Esophagus squamous epithelium (tissue), 5 donors: ENCODE measurements around the gene SSC5D. TPM values are rescaled to one million over a fixed set of nuclear protein-coding genes. Genes with fewer than 3 reads are reported as not detected.
A peak's percentile ranks its signal among the peaks of the same experiment; 100 is the strongest.

Experiments used
- DNase-seq: peaks from one replicate; lab custom pipeline; 2025; lab: John Stamatoyannopoulos, UW
- H3K27ac ChIP-seq, 4 donors: fragments of 200-600 bp; sonication (generic); one replicate each; pipeline ENCODE4 v1.5.1; 2016 to 2019; ENCODE audit warnings: mild to moderate bottlenecking in 1 of 4
- H3K27me3 ChIP-seq, 4 donors: fragments of 200-600 bp; sonication (generic); 1 replicate in 3 of 4; 2 replicates in 1 of 4; pipeline versions ENCODE4 v1.5.1 to v1.6.0; 2017 to 2021; ENCODE audit warnings: antibody characterized with exemption in 1 of 4
- H3K36me3 ChIP-seq, 3 donors: fragments of 200-600 bp; sonication (generic); one replicate each; pipeline ENCODE4 v1.5.1; 2016 to 2019
- H3K4me1 ChIP-seq, 3 donors: fragments of 200-600 bp; sonication (generic); one replicate each; pipeline ENCODE4 v1.5.1; 2017 to 2019
- H3K4me3 ChIP-seq, 4 donors: fragments of 200-600 bp; sonication (generic); 1 replicate in 3 of 4; 2 replicates in 1 of 4; pipeline ENCODE4 v1.5.1; 2016 to 2019; ENCODE audit warnings: mild to moderate bottlenecking in 2 of 4, moderate library complexity in 1 of 4
- H3K9me3 ChIP-seq, 3 donors: fragments of 200-600 bp; sonication (generic); one replicate each; pipeline ENCODE4 v1.5.1; 2016 to 2019
- CTCF ChIP-seq, 6 experiments: fragments of 450-650 bp in 4 of 6; fragments of 200-600 bp in 2 of 6; sonication (generic) in 2 of 6; IDR thresholded peaks; one replicate each; pipeline ENCODE4 v1.5.1; 2016 to 2019; ENCODE audit warnings: antibody characterized with exemption in 6 of 6, mild to moderate bottlenecking in 4 of 6, moderate library complexity in 4 of 6
- POLR2A ChIP-seq, 4 donors: fragments of 450-650 bp; IDR thresholded peaks; one replicate each; pipeline ENCODE4 v1.6.1; 2017; ENCODE audit warnings: antibody characterized with exemption in 4 of 4, mild to moderate bottlenecking in 4 of 4, moderate library complexity in 3 of 4
- WGBS, 2 donors: methylation state at CpG; one replicate each; pipeline ENCODE4 v1.1.5; 2018; 5-methylcytosine and 5-hydroxymethylcytosine counted together
- intact Hi-C: fragments of 100-400 bp; cut with DNase I; formaldehyde crosslinking; loops from one replicate; pipeline ENCODE4 v1.15.0; 2022
- total RNA-seq, 4 donors: library from RNA; depleted of rRNA; stranded (reverse); fragments of >200 nt; gene quantifications; one replicate each; pipeline ENCODE4 v1.1.0, GENCODE V29; 2016
- donor health status: DM: yes; HTN: yes; CAD: no.

SSC5D gene
- total RNA-seq, 4 donors from 2014 or later: 0.40 to 5.0 (median 0.68) TPM

GRCh38 chr19:55489711-55490477, 1.7 kb downstream of the SSC5D start:
- H3K27me3 ChIP-seq: peaks cover 0 to 43% (median 0%) of the 10 kb centered on the region in 4 donors
- no peak for TF ChIP-seq POLR2A (IDR thresholded peaks at IDR 0.05)
- no peak for TF ChIP-seq CTCF (IDR thresholded peaks at IDR 0.05)
- H3K36me3 ChIP-seq: no peaks in the 10 kb centered on the region
- H3K9me3 ChIP-seq: no peaks in the 10 kb centered on the region
- peak overlapping the region; percentile 44 to 94 (median 88) for H3K27ac ChIP-seq
- intact Hi-C loops: no loop called here
- H3K4me3 ChIP-seq: no peak overlapping the region
- H3K4me1 ChIP-seq: peaks cover 39 to 91% (median 45%) of the 10 kb centered on the region in 3 donors
- WGBS, 2 donors: 67% methylated on average over 4 of the region's 21 CpGs; no CpG with 5 or more reads in 1 of the 2 donors
- DNase-seq: no peak

- Histone ChIP-seq H3K27me3 (peaks cover 0 to 43% (median 0%) of the 10 kb centered on the region in 4 donors), H3K4me3 (no peak overlapping the region), H3K36me3 (no peaks in the 10 kb centered on the region), H3K4me1 (peaks cover 31 to 82% (median 39%) of the 10 kb centered on the region in 3 donors), H3K9me3 (no peaks in the 10 kb centered on the region), H3K27ac (peak overlapping the region in 3 of 4 donors; percentile 21 to 70 (median 38))
- TF ChIP-seq POLR2A (IDR thresholded peaks at IDR 0.05) (no peak), CTCF (IDR thresholded peaks at IDR 0.05) (no peak)
- DNase-seq: no peak
- 73 to 84% methylated on average over 5 to 16 of the region's 52 CpGs for WGBS, 2 donors
- intact Hi-C loops: no loop called here
These were observed 2.5 kb downstream of the SSC5D start for GRCh38 chr19:55490478-55491432.

- WGBS, 2 donors: 53 to 65% methylated on average over 13 of the region's 24 CpGs
- TF ChIP-seq CTCF (IDR thresholded peaks at IDR 0.05) (no peak), POLR2A (IDR thresholded peaks at IDR 0.05) (no peak)
- Histone ChIP-seq H3K27ac (peak overlapping the region in 3 of 4 donors; percentile 21 to 70 (median 38)), H3K36me3 (no peaks in the 10 kb centered on the region), H3K9me3 (no peaks in the 10 kb centered on the region), H3K27me3 (peaks cover 0 to 43% (median 0%) of the 10 kb centered on the region in 4 donors), H3K4me3 (no peak overlapping the region), H3K4me1 (peaks cover 22 to 72% (median 29%) of the 10 kb centered on the region in 3 donors)
- intact Hi-C loops: no loop called here
- no peak for DNase-seq
These were observed 3.5 kb downstream of the SSC5D start for GRCh38 chr19:55491546-55492360.

GRCh38 chr19:55492362-55492944, 4.2 kb downstream of the SSC5D start:
- TF ChIP-seq CTCF (IDR thresholded peaks at IDR 0.05) (no peak), POLR2A (IDR thresholded peaks at IDR 0.05) (no peak)
- Histone ChIP-seq H3K27ac (no peak overlapping the region), H3K4me3 (no peak overlapping the region), H3K4me1 (peaks cover 16 to 65% (median 22%) of the 10 kb centered on the region in 3 donors), H3K27me3 (peaks cover 0 to 43% (median 0%) of the 10 kb centered on the region in 4 donors), H3K9me3 (no peaks in the 10 kb centered on the region), H3K36me3 (no peaks in the 10 kb centered on the region)
- DNase-seq: no peak
- WGBS, 2 donors: 22 to 34% methylated on average over 12 of the region's 12 CpGs
- intact Hi-C loops: no loop called here
